RWPE2 (cell line): Measurements from ENCODE around the gene GNAQ.
"Not testable (repeated sequence)": the region's sequence is repeated elsewhere in the genome, so short reads cannot be mapped to it uniquely, and the experiment has no call there.

Experiments
- ATAC-seq: fragments of 200-7000 bp; cut with Tn5 transposase; 3 replicates; pipeline ENCODE4 v1.9.1; 2021; ENCODE audit warnings: low read depth
- DNase-seq: peaks from one replicate; pipeline ENCODE4 v3.0.0-alpha.2; 2020; ENCODE audit warnings: low spot score
- H3K27ac ChIP-seq: fragments of 450-650 bp; 2 replicates; pipeline ENCODE4 v1.5.1; 2017; ENCODE audit warnings: mild to moderate bottlenecking; ENCODE audit not compliant: poor library complexity, severe bottlenecking
- H3K27me3 ChIP-seq: fragments of 250-450 bp; sonication (Bioruptor Pico); 2 replicates; pipeline ENCODE4 v1.5.1; 2021; ENCODE audit warnings: mild to moderate bottlenecking, moderate library complexity; ENCODE audit not compliant: insufficient read depth, poor library complexity, severe bottlenecking
- H3K36me3 ChIP-seq: fragments of 250-450 bp; sonication (Bioruptor Pico); 2 replicates; pipeline ENCODE4 v1.5.1; 2020; ENCODE audit warnings: low read depth, mild to moderate bottlenecking, moderate library complexity
- H3K4me1 ChIP-seq: fragments of 250-450 bp; sonication (Bioruptor Pico); 2 replicates; pipeline ENCODE4 v1.5.1; 2021; ENCODE audit warnings: mild to moderate bottlenecking, moderate library complexity; ENCODE audit not compliant: insufficient read depth, poor library complexity, severe bottlenecking
- H3K4me3 ChIP-seq: fragments of 250-450 bp; sonication (Bioruptor Pico); 2 replicates; pipeline ENCODE4 v1.5.1; 2021; ENCODE audit warnings: mild to moderate bottlenecking, moderate library complexity; ENCODE audit not compliant: severe bottlenecking
- H3K9me3 ChIP-seq: fragments of 250-450 bp; sonication (Bioruptor Pico); 2 replicates; pipeline ENCODE4 v1.5.1; 2021; ENCODE audit warnings: mild to moderate bottlenecking, moderate library complexity; ENCODE audit not compliant: severe bottlenecking
- TF ChIP-seq, protein P1 (sequence below): fragments of 450-650 bp; IDR thresholded peaks from one replicate; pipeline ENCODE4 v1.5.1; 2017; ENCODE audit warnings: mild to moderate bottlenecking, moderate library complexity; ENCODE audit not compliant: poor library complexity, severe bottlenecking

GNAQ gene

DNA sequence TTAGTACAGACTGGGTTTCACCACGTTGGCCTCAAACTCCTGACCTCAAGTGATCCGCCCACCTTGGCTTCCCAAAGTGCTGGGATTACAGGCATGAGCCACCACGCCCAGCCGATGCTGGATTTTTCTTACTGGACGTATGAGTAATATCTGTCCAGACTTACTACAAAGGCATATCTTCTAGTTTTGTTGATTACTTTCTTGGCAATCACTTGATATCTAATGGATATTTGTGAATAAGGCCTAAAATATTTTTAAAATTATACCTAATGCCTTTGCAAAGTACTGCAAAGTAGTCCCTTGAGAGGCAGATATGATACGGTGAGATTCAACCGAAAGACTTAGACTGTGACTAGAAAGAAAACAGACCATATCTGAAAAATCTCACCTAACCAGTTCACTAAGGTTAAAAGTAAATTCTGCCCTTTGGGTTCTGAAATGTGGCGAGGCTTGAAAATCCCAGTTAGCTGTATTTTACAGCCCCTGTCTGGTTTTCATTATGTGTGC lies 152.1 kb downstream of the GNAQ start:
- ATAC-seq = peak; percentile 80

DNA sequence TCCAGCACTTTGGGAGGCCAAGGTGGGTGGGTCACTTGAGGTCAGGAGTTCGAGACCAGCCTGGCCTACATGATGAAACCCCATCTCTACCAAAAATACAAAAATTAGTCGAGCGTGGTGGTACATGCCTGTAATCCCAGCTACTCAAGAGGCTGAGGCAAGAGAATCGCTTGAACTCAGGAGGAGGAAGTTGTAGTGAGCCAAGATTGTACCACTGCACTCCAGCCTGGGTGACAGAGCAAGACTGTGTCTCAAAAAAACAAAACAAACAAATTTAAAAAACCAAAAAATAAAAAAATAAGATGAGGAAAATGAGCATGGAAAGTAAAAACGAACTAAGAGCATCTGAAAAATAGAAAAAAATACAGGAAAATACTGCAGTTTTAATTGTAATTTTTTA lies 152.8 kb downstream of the GNAQ start:
- H3K27ac ChIP-seq = peak overlapping the region; percentile 89
- DNase-seq, H3K9me3 ChIP-seq, H3K27me3 ChIP-seq, H3K4me3 ChIP-seq, H3K36me3 ChIP-seq, ATAC-seq: not testable (repeated sequence)
- H3K4me1 ChIP-seq = peaks cover 27% of the 10 kb centered on the region

More for the DNA sequence above, 152.1 kb downstream of the GNAQ start:
- Histone ChIP-seq H3K36me3 (no peaks in the 10 kb centered on the region), H3K27me3 (no peaks in the 10 kb centered on the region), H3K4me1 (peaks cover 32% of the 10 kb centered on the region), H3K9me3 (no peaks in the 10 kb centered on the region), H3K27ac (peak overlapping the region; percentile 89), H3K4me3 (no peak overlapping the region)
- peak; percentile 80 for DNase-seq
- TF ChIP-seq, protein P1, sequence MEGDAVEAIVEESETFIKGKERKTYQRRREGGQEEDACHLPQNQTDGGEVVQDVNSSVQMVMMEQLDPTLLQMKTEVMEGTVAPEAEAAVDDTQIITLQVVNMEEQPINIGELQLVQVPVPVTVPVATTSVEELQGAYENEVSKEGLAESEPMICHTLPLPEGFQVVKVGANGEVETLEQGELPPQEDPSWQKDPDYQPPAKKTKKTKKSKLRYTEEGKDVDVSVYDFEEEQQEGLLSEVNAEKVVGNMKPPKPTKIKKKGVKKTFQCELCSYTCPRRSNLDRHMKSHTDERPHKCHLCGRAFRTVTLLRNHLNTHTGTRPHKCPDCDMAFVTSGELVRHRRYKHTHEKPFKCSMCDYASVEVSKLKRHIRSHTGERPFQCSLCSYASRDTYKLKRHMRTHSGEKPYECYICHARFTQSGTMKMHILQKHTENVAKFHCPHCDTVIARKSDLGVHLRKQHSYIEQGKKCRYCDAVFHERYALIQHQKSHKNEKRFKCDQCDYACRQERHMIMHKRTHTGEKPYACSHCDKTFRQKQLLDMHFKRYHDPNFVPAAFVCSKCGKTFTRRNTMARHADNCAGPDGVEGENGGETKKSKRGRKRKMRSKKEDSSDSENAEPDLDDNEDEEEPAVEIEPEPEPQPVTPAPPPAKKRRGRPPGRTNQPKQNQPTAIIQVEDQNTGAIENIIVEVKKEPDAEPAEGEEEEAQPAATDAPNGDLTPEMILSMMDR = no peak

DNA sequence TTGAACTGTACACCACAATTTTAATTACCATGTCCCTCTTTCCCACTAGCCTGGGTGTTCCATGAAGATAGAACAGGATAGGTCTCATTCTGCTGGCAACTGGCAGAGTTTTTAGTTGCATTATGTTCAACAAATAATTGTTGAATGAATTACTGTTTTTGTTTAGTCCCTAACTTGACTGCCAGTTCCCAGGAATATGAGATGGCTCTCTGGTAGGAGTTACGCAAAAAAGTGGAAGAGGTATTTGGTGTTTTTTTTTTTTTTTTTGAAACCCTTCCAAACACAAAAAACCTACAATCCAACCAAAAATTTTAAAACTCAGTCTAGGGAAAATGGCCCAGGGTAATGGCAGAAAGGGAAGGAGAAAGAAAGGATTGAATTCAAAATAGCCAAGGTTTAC lies 153.6 kb downstream of the GNAQ start:
- no peaks in the 10 kb centered on the region for H3K36me3 ChIP-seq
- H3K9me3 ChIP-seq = no peaks in the 10 kb centered on the region
- peak overlapping the region; percentile 89 for H3K27ac ChIP-seq
- no peak for DNase-seq
- no peaks in the 10 kb centered on the region for H3K27me3 ChIP-seq
- H3K4me3 ChIP-seq = no peak overlapping the region
- ATAC-seq = no peak
- H3K4me1 ChIP-seq = peaks cover 23% of the 10 kb centered on the region
- TF ChIP-seq, protein P1 = no peak

DNA sequence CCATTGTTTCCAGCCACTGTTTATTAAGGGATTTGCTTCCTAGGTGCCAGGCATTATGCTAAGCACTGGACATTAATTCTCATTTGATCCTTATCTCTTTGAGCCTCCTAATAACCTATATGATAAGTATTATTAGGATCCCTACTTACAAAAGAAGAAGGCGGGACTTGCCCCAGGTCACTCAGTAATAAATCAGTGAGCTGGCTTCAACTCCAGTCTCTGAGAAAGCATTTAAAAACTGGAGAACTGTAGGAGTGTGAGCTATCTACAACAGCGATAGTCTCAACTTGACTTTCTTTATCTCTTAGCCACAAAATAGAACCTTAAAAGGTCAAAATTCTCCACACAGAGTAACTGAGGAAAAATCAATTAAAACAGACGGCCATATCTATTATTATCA lies 155.0 kb downstream of the GNAQ start:
- Histone ChIP-seq H3K36me3 (no peaks in the 10 kb centered on the region), H3K27ac (no peak overlapping the region), H3K9me3 (no peaks in the 10 kb centered on the region), H3K27me3 (no peaks in the 10 kb centered on the region), H3K4me3 (no peak overlapping the region), H3K4me1 (peaks cover 23% of the 10 kb centered on the region)
- no peak for DNase-seq
- ATAC-seq = no peak
- TF ChIP-seq, protein P1 = no peak

DNA sequence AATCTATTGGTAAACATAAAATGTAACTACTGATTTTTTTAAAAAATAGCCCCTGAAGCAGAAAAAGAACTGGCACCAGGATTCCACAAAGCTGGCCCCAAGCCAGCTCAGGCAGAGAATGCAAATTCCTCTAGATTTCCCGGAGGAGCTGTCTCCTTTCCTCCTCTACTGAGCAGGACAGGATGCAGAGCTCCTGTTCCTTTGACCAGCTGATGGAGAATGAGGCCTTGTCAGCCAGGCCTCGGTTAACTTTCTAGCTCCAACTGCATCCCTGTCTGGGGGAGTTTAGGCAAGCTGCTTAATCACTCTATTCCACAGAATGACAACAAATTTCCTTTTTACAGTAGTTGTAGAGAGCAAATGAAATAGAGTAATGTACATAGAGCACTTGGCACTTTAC lies 155.5 kb downstream of the GNAQ start:
- TF ChIP-seq, protein P1 = no peak
- Histone ChIP-seq H3K4me3 (no peak overlapping the region), H3K36me3 (no peaks in the 10 kb centered on the region), H3K4me1 (peaks cover 23% of the 10 kb centered on the region), H3K27ac (no peak overlapping the region), H3K27me3 (no peaks in the 10 kb centered on the region), H3K9me3 (no peaks in the 10 kb centered on the region)
- no peak for ATAC-seq
- DNase-seq = no peak
